HepG2 (cell line): ENCODE results near the gene ANKRD11. TPM values are rescaled to one million over a fixed set of nuclear protein-coding genes. Genes with fewer than 3 reads are reported as not detected.

Source experiments
- BRCA1 ChIP-seq: sonication (generic); formaldehyde crosslinking; IDR thresholded peaks from 2 replicates; pipeline ENCODE4 v1.4.0; 2020; ENCODE audit warnings: missing genetic modification reagents
- KLF9 ChIP-seq: IDR thresholded peaks from 2 replicates; pipeline ENCODE4 v1.6.1; 2016; ENCODE audit warnings: low read depth
- MTF2 ChIP-seq: sonication (generic); formaldehyde crosslinking; IDR thresholded peaks from 2 replicates; pipeline ENCODE4 v1.5.0; 2020; ENCODE audit warnings: missing genetic modification reagents, borderline replicate concordance
- MZF1 ChIP-seq: sonication (generic); formaldehyde crosslinking; IDR thresholded peaks from 2 replicates; pipeline ENCODE4 v1.8.1; 2023; ENCODE audit warnings: mild to moderate bottlenecking, missing genetic modification reagents, borderline replicate concordance
- RFX3 ChIP-seq: IDR thresholded peaks from 2 replicates; pipeline ENCODE4 v1.6.1; 2016; ENCODE audit warnings: missing biosample characterization, missing genetic modification reagents
- TCF7 ChIP-seq: sonication (generic); IDR thresholded peaks from 2 replicates; pipeline ENCODE4 v1.6.1; 2016; ENCODE audit warnings: antibody characterized with exemption, low read depth
- YY1 ChIP-seq: IDR thresholded peaks from 2 replicates; pipeline ENCODE4 v1.6.1; 2011; ENCODE audit warnings: low read length, low read depth, moderate library complexity, mild to moderate bottlenecking; ENCODE audit not compliant: insufficient read depth, insufficient replicate concordance
- ZFP62 ChIP-seq: sonication (generic); formaldehyde crosslinking; IDR thresholded peaks from 2 replicates; pipeline ENCODE4 v1.4.0; 2020; ENCODE audit warnings: missing genetic modification reagents
- ZHX1 ChIP-seq: sonication (generic); formaldehyde crosslinking; IDR thresholded peaks from 2 replicates; pipeline ENCODE4 v1.8.1; 2022; ENCODE audit warnings: low read depth, mild to moderate bottlenecking, missing genetic modification reagents
- ZMYM4 ChIP-seq: sonication (generic); formaldehyde crosslinking; IDR thresholded peaks from 2 replicates; pipeline ENCODE4 v1.8.1; 2023; ENCODE audit warnings: mild to moderate bottlenecking, missing genetic modification reagents
- ZNF124 ChIP-seq: sonication (generic); formaldehyde crosslinking; IDR thresholded peaks from 2 replicates; pipeline ENCODE4 v1.4.0; 2020; ENCODE audit warnings: missing genetic modification reagents
- ZNF24 ChIP-seq: fragments of 450-650 bp; IDR thresholded peaks from 2 replicates; pipeline ENCODE4 v1.6.1; 2017; ENCODE audit warnings: antibody characterized with exemption, mild to moderate bottlenecking
- ZNF333 ChIP-seq: sonication (generic); formaldehyde crosslinking; IDR thresholded peaks from 2 replicates; pipeline ENCODE4 v1.4.0; 2020; ENCODE audit warnings: mild to moderate bottlenecking, missing genetic modification reagents, borderline replicate concordance
- ZNF704 ChIP-seq: sonication (generic); formaldehyde crosslinking; IDR thresholded peaks from 2 replicates; pipeline ENCODE4 v1.8.1; 2023; ENCODE audit warnings: mild to moderate bottlenecking, inconsistent platforms, moderate library complexity, missing genetic modification reagents, borderline replicate concordance
- ZNF839 ChIP-seq: sonication (generic); formaldehyde crosslinking; IDR thresholded peaks from 2 replicates; pipeline ENCODE4 v1.4.0; 2020; ENCODE audit warnings: missing genetic modification reagents, mild to moderate bottlenecking, borderline replicate concordance
- ZSCAN5A ChIP-seq: sonication (generic); formaldehyde crosslinking; IDR thresholded peaks from 2 replicates; pipeline ENCODE4 v1.8.0; 2022; ENCODE audit warnings: mild to moderate bottlenecking, missing genetic modification reagents, borderline replicate concordance
- ZZZ3 ChIP-seq: sonication (generic); formaldehyde crosslinking; IDR thresholded peaks from 2 replicates; pipeline ENCODE4 v1.4.0; 2020; ENCODE audit warnings: missing genetic modification reagents, mild to moderate bottlenecking, borderline replicate concordance
- polyA plus RNA-seq, 8 experiments: library from polyadenylated mRNA; depleted of rRNA in 3 of 8; stranded (reverse) in 7 of 8; unstranded in 1 of 8; fragments of >200 nt; fragmentation: Illumina TruSeq in 4 of 8; extraction: Trizol in 4 of 8; gene quantifications; 2 replicates each; pipeline versions ENCODE4 v1.2.1 to v1.2.3, GENCODE V29; 2011 to 2016; ENCODE audit warnings: low read depth in 4 of 8, missing spikeins in 1 of 8, mixed read lengths in 1 of 8; ENCODE audit not compliant: insufficient read depth in 1 of 8
- total RNA-seq, 5 experiments: library from RNA; depleted of rRNA; stranded (reverse); fragments of >200 nt; fragmentation: Illumina TruSeq; extraction: Trizol; gene quantifications; 2 replicates each; pipeline ENCODE4 v1.2.3, GENCODE V29; 2016; ENCODE audit warnings: low read depth in 1 of 5
- TF ChIP-seq, protein P1 (sequence below): sonication (generic); formaldehyde crosslinking; IDR thresholded peaks from 2 replicates; pipeline ENCODE4 v1.5.0; 2020; ENCODE audit warnings: mild to moderate bottlenecking, missing genetic modification reagents
- TF ChIP-seq, protein P2 (sequence below): conservative IDR thresholded peaks from 2 replicates; pipeline ENCODE4 v1.6.1; 2018; ENCODE audit warnings: missing genetic modification reagents
- TF ChIP-seq, protein P3 (sequence below): IDR thresholded peaks from 2 replicates; pipeline ENCODE4 v1.6.1; 2012; ENCODE audit warnings: inconsistent platforms

Gene ANKRD11
- total and polyA plus RNA-seq, 2 of the 13 experiments (the other 11 are each of a cell fraction or from before 2014, with no cell fraction given): 21.4 to 38.4 TPM

- peak; percentile 64; the same call in 1 of the 2 replicates for TF ChIP-seq ZNF124 (CRISPR knock-in tag)
- peak; percentile 55; the same call in 1 of the 2 replicates for TF ChIP-seq ZMYM4 (CRISPR knock-in tag)
- TF ChIP-seq, protein P1, sequence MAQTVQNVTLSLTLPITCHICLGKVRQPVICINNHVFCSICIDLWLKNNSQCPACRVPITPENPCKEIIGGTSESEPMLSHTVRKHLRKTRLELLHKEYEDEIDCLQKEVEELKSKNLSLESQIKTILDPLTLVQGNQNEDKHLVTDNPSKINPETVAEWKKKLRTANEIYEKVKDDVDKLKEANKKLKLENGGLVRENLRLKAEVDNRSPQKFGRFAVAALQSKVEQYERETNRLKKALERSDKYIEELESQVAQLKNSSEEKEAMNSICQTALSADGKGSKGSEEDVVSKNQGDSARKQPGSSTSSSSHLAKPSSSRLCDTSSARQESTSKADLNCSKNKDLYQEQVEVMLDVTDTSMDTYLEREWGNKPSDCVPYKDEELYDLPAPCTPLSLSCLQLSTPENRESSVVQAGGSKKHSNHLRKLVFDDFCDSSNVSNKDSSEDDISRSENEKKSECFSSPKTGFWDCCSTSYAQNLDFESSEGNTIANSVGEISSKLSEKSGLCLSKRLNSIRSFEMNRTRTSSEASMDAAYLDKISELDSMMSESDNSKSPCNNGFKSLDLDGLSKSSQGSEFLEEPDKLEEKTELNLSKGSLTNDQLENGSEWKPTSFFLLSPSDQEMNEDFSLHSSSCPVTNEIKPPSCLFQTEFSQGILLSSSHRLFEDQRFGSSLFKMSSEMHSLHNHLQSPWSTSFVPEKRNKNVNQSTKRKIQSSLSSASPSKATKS (CRISPR knock-in tag): no peak; the same call in 1 of the 2 replicates
- no peak for TF ChIP-seq MZF1 (CRISPR knock-in tag)
- TF ChIP-seq, protein P2, sequence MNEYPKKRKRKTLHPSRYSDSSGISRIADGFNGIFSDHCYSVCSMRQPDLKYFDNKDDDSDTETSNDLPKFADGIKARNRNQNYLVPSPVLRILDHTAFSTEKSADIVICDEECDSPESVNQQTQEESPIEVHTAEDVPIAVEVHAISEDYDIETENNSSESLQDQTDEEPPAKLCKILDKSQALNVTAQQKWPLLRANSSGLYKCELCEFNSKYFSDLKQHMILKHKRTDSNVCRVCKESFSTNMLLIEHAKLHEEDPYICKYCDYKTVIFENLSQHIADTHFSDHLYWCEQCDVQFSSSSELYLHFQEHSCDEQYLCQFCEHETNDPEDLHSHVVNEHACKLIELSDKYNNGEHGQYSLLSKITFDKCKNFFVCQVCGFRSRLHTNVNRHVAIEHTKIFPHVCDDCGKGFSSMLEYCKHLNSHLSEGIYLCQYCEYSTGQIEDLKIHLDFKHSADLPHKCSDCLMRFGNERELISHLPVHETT (CRISPR knock-in tag): peak; percentile 37; the same call in 1 of the 2 replicates
- no peak for TF ChIP-seq ZNF839 (CRISPR knock-in tag)
- no peak; the same call in 1 of the 2 replicates for TF ChIP-seq ZSCAN5A
- peak; percentile 61; the same call in 1 of the 2 replicates for TF ChIP-seq ZNF704 (CRISPR knock-in tag)
- no peak for TF ChIP-seq ZNF333 (CRISPR knock-in tag)
- TF ChIP-seq RFX3 (CRISPR knock-in tag): no peak
- TF ChIP-seq, protein P3, sequence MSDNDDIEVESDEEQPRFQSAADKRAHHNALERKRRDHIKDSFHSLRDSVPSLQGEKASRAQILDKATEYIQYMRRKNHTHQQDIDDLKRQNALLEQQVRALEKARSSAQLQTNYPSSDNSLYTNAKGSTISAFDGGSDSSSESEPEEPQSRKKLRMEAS: peak; percentile 98
- TF ChIP-seq ZNF24: no peak
- no peak for TF ChIP-seq ZFP62
- TF ChIP-seq ZZZ3 (CRISPR knock-in tag): peak; percentile 11
- TF ChIP-seq KLF9 (CRISPR knock-in tag): no peak; the same call in 1 of the 2 replicates
- peak; percentile 38; the same call in 1 of the 2 replicates for TF ChIP-seq ZHX1
- TF ChIP-seq MTF2 (CRISPR knock-in tag): no peak
- peak; percentile 77; the same call in 1 of the 2 replicates for TF ChIP-seq BRCA1 (CRISPR knock-in tag)
- no peak for TF ChIP-seq TCF7
- TF ChIP-seq YY1: peak; percentile 98
These were observed 17.7 kb upstream of the ANKRD11 start, which contains the start of gene SPG7 (continued) for GRCh38 chr16:89507834-89508590.
